Measurements from ENCODE around the gene HPS3. TPM values are rescaled to one million over a fixed set of nuclear protein-coding genes. Genes with fewer than 3 reads are reported as not detected.

HPS3 gene
- total RNA-seq, 1 experiment from 2014 or later, result 14.2 TPM

- H3K9me3 ChIP-seq (replicated peaks), result no peaks in the 10 kb centered on the region; the same call in 1 of the 2 replicates
- no peak overlapping the region for H3K27ac ChIP-seq
- H3K27me3 ChIP-seq, result no peaks in the 10 kb centered on the region
- H3K4me3 ChIP-seq, result no peak overlapping the region
- no peak for DNase-seq
- no peaks in the 10 kb centered on the region for H3K36me3 ChIP-seq
- no peaks in the 10 kb centered on the region for H3K4me1 ChIP-seq
These were observed 28.3 kb upstream of the HPS3 start for GRCh38 chr3:149101154-149101553.

DNA sequence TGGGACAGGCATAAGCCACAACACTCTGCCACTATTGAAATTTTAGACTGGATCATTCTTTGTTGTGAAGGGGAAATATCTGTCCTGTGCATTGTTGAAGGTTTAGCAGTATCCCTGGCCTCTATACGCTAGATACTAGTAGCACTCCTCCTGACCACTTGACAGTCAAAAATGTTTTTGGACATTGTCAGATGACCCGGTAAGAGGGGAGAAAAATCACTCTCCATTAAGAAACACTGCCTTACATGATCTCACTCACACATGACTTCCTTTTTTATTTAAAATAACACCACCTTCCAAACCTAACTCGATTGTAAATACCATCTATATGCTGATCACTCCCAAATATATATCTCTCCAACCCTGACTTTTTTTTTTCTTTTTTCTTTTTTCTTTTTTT, 27.8 kb upstream of the HPS3 start:
- Histone ChIP-seq H3K4me3 (no peak overlapping the region), H3K27me3 (no peaks in the 10 kb centered on the region), H3K4me1 (no peaks in the 10 kb centered on the region), H3K27ac (no peak overlapping the region), H3K36me3 (no peaks in the 10 kb centered on the region), H3K9me3 (replicated peaks) (no peaks in the 10 kb centered on the region; the same call in 1 of the 2 replicates)
- DNase-seq, result no peak

- no peak for DNase-seq
- H3K36me3 ChIP-seq, result no peaks in the 10 kb centered on the region
- H3K27me3 ChIP-seq, result no peaks in the 10 kb centered on the region
- H3K4me1 ChIP-seq, result no peaks in the 10 kb centered on the region
- no peak overlapping the region for H3K4me3 ChIP-seq
- H3K27ac ChIP-seq, result no peak overlapping the region
- H3K9me3 ChIP-seq (replicated peaks), result no peaks in the 10 kb centered on the region; the same call in 1 of the 2 replicates
These were observed 25.0 kb upstream of the HPS3 start for GRCh38 chr3:149104484-149104883.

DNA sequence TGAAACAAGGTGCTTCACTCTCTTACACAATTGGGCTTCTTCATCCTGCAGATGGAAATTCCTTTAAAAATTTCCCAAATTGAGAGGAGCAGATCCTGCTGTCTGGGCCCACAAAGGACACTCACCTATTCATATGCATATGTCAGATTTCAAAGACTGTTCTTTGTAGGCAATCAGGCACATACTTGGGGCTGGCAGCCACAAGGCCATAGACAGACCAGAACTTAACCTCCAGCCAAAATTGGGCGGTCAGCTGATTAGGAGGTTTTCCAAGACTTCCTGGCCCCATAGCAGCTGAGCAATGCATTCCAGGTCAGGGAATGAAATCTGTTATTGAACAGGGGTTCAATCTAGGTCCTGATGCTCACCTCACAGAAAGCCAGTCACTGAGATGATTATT, 15.0 kb upstream of the HPS3 start:
- DNase-seq, result no peak
- Histone ChIP-seq H3K27me3 (no peaks in the 10 kb centered on the region), H3K9me3 (replicated peaks) (no peaks in the 10 kb centered on the region), H3K4me1 (no peaks in the 10 kb centered on the region), H3K4me3 (no peak overlapping the region), H3K36me3 (no peaks in the 10 kb centered on the region), H3K27ac (no peak overlapping the region)

DNA sequence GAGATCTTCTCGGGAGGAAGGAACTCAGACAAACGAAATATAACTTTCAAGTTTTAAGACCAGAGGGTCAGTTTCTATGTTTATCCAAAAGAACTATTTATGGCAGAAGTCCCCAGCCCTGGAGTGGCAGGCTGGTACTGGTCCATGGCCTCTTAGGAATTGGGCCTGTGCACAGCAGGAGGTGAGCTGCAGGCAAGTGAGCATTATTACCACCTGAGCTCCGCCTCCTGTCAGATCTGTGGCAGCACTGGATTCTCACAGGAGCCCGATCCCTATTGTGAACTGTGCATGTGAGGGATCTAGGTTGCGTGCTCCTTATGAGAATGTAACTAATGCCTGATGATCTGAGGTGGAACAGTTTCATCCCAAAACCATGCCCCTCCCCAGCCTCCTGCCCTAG, 14.3 kb upstream of the HPS3 start:
- no peak overlapping the region for H3K27ac ChIP-seq
- no peaks in the 10 kb centered on the region for H3K27me3 ChIP-seq
- H3K4me1 ChIP-seq, result no peaks in the 10 kb centered on the region
- H3K4me3 ChIP-seq, result no peak overlapping the region
- DNase-seq, result no peak
- H3K9me3 ChIP-seq (replicated peaks), result no peaks in the 10 kb centered on the region
- H3K36me3 ChIP-seq, result no peaks in the 10 kb centered on the region

- no peaks in the 10 kb centered on the region for H3K9me3 ChIP-seq (replicated peaks)
- H3K36me3 ChIP-seq, result no peaks in the 10 kb centered on the region
- H3K4me1 ChIP-seq, result no peaks in the 10 kb centered on the region
- no peak overlapping the region for H3K4me3 ChIP-seq
- DNase-seq, result no peak
- H3K27me3 ChIP-seq, result no peaks in the 10 kb centered on the region
- H3K27ac ChIP-seq, result no peak overlapping the region
These were observed 10.7 kb upstream of the HPS3 start for GRCh38 chr3:149118724-149119123.

- no peaks in the 10 kb centered on the region for H3K27me3 ChIP-seq
- no peak overlapping the region for H3K27ac ChIP-seq
- no peaks in the 10 kb centered on the region for H3K9me3 ChIP-seq (replicated peaks)
- H3K36me3 ChIP-seq, result no peaks in the 10 kb centered on the region
- H3K4me3 ChIP-seq, result no peak overlapping the region
- H3K4me1 ChIP-seq, result no peaks in the 10 kb centered on the region
- DNase-seq, result no peak
These were observed 10.0 kb upstream of the HPS3 start for GRCh38 chr3:149119466-149119865.

DNA sequence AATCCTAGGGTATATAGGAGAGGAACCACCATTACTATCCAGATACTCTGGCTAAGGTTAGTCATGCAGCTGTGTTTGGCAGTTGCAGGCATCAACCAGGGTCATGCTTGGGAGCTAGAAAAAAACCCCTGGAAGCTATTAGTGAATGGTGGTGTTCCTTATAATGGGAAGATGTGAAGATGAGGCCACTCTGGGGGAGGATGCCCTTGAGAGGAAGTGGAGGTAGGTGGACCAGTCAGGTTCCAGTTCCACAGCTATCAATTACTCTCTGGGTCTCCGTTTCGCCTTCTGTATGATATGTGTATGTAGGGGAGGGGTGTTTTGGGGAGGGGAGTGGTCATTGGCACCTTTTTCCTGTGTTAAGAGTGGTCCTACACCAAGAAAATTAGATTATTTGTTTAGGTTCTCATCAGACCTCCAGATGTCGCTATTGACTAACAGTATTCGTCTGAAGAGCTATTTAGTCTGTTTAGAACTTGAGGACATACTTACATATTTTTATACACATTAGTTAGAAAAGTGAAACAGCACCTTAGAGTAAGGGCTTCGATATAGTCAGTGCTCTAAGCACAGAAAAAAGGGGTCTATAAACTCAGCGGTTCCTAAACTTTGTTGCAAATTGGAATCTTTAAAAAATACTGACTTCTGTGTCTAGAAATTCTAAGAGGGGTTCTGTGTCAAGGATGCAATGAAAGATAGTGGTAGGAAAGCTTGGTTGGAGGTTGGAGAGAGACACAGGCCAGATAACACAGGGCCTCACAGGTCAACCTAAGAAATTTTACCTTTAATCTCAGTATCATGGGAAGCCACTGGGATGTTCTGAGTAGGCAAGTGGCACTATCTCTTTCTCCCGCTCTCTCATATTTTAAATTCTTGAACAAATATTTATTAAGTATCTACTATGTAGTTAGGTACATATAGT, 9.1 kb upstream of the HPS3 start:
- H3K4me1 ChIP-seq, result no peaks in the 10 kb centered on the region
- no peaks in the 10 kb centered on the region for H3K27me3 ChIP-seq
- H3K4me3 ChIP-seq, result no peak overlapping the region
- no peaks in the 10 kb centered on the region for H3K36me3 ChIP-seq
- H3K9me3 ChIP-seq (replicated peaks), result no peaks in the 10 kb centered on the region
- peak; percentile 4 to 72 for DNase-seq
- no peak overlapping the region for H3K27ac ChIP-seq

DNA sequence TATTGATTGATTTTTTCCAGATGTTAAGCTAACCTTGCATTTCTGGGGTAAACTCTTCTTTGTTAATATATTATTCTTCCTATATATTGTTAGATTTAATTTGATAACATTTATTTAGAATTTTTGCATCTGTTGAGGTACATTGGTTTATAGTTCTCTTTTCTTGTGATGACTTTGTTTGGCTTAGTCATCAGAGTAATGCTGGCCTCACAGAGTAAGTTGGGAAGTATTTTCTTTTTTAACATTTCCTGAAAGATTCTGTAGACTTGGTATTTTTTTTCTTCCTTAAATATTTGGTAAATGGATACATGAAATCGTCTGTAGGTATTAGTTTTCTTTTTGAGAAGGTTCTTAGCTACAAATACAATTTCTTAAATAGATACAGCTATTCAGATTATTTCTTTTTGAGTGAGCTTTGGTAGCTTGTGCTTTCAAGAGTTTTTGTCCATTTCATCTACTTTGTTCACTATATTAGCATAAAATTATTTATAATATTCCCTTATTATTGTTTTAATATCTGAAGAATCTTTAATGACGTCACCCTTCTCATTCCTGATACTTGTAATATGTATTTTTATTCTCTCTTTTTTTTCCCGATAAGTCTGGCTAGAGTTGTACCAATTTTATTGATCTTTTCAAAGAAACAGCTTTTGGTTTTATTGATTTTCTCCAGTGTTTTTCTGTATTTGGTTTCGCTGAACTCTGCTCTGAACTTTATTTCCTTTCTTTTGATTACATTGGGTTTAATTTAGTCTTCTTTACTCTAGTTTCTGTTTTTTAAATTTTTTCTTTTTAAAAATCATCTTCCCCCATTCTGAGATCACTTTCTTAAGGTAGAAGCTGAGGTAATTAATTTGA, 6.5 kb upstream of the HPS3 start:
- DNase-seq, result no peak
- H3K4me3 ChIP-seq, result no peak overlapping the region

GRCh38 chr3:149128821-149129220, 617 bp upstream of the HPS3 start:
- DNase-seq, result peak in 1 of 2 experiments; percentile 27
- H3K36me3 ChIP-seq, result no peaks in the 10 kb centered on the region
- peak overlapping the region; percentile 80 for H3K4me3 ChIP-seq
- 0 out of 2 replicates have a peak, but pooled peaks cover 4% of the 10 kb centered on the region for H3K4me1 ChIP-seq
- no peaks in the 10 kb centered on the region for H3K9me3 ChIP-seq (replicated peaks)
- no peaks in the 10 kb centered on the region for H3K27me3 ChIP-seq
- H3K27ac ChIP-seq, result no peak overlapping the region; the same call in 1 of the 2 replicates

More for the DNA sequence above, 6.5 kb upstream of the HPS3 start:
- Histone ChIP-seq H3K27me3 (no peaks in the 10 kb centered on the region), H3K27ac (no peak overlapping the region), H3K9me3 (replicated peaks) (no peaks in the 10 kb centered on the region), H3K36me3 (no peaks in the 10 kb centered on the region), H3K4me1 (no peaks in the 10 kb centered on the region)

DNA sequence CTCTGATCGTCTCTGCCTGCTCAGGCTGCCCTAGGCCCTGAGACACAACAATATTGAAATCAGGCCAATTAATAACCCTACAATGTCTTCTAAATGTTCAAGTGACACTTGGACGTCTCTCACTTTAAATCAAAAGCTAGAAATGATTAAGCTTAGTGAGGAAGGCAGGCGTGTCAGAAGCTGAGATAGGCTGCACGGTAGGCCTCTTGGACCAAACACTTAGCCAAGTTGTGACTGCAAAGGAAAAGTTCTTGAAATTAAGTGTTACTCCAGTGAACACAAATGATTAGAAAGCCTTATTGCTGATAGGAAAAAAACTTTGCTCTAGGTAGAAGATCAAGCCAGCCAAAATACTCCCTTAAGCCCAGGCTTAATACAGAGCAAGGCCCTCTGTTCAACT, 2.2 kb downstream of the HPS3 start:
- H3K9me3 ChIP-seq (replicated peaks), result no peaks in the 10 kb centered on the region
- H3K27me3 ChIP-seq, result no peaks in the 10 kb centered on the region
- H3K4me3 ChIP-seq, result no peak overlapping the region
- H3K27ac ChIP-seq, result no peak overlapping the region
- DNase-seq, result no peak
- H3K36me3 ChIP-seq, result no peaks in the 10 kb centered on the region
- H3K4me1 ChIP-seq, result 0 out of 2 replicates have a peak, but pooled peaks cover 4% of the 10 kb centered on the region

GRCh38 chr3:149134575-149134974, 5.1 kb downstream of the HPS3 start:
- H3K4me1 ChIP-seq, result 0 out of 2 replicates have a peak, but pooled peaks cover 4% of the 10 kb centered on the region
- H3K36me3 ChIP-seq, result no peaks in the 10 kb centered on the region
- H3K27me3 ChIP-seq, result no peaks in the 10 kb centered on the region
- H3K27ac ChIP-seq, result no peak overlapping the region
- H3K9me3 ChIP-seq (replicated peaks), result no peaks in the 10 kb centered on the region
- H3K4me3 ChIP-seq, result no peak overlapping the region
- no peak for DNase-seq

GRCh38 chr3:149142682-149143081, 13.2 kb downstream of the HPS3 start:
- DNase-seq, result no peak
- Histone ChIP-seq H3K27me3 (no peaks in the 10 kb centered on the region), H3K4me1 (no peaks in the 10 kb centered on the region), H3K27ac (no peak overlapping the region), H3K9me3 (replicated peaks) (no peaks in the 10 kb centered on the region), H3K36me3 (no peaks in the 10 kb centered on the region; the same call in 1 of the 2 replicates), H3K4me3 (no peak overlapping the region)

- Histone ChIP-seq H3K9me3 (replicated peaks) (no peaks in the 10 kb centered on the region), H3K27ac (no peak overlapping the region), H3K4me1 (no peaks in the 10 kb centered on the region), H3K27me3 (no peaks in the 10 kb centered on the region), H3K4me3 (no peak overlapping the region), H3K36me3 (no peaks in the 10 kb centered on the region; the same call in 1 of the 2 replicates)
- no peak for DNase-seq
These were observed 15.9 kb downstream of the HPS3 start for GRCh38 chr3:149145356-149145755.

DNA sequence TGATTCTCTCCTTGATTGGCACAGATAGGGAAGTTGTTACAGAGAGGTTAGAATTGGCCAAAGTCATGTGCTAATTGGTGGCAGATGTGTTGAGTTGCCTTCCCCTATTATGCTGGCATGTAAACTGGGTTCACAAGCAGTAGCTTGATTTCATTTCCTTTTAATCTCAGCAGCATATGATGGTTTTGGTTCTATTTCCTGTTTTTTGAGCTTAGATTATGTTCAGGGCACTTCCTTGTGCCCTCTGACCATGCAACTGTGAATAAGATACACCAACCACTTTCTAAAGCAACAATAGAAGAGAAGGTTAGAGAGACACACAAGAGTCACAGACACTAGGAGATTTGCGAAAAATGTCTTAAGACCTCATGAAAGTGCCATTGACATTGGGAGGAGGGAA, 16.5 kb downstream of the HPS3 start:
- H3K36me3 ChIP-seq, result no peaks in the 10 kb centered on the region; the same call in 1 of the 2 replicates

More for the DNA sequence above, 16.5 kb downstream of the HPS3 start:
- H3K27ac ChIP-seq, result no peak overlapping the region
- DNase-seq, result no peak
- no peaks in the 10 kb centered on the region for H3K4me1 ChIP-seq
- no peak overlapping the region for H3K4me3 ChIP-seq
- H3K27me3 ChIP-seq, result no peaks in the 10 kb centered on the region
- H3K9me3 ChIP-seq (replicated peaks), result no peaks in the 10 kb centered on the region
